ENCODE measurements around the gene CEACAM21. TPM values are rescaled to one million over a fixed set of nuclear protein-coding genes. Genes with fewer than 3 reads are reported as not detected.

CEACAM21 gene
- total RNA-seq, 2 experiments from 2014 or later: 40.8 to 56.0 TPM

DNA sequence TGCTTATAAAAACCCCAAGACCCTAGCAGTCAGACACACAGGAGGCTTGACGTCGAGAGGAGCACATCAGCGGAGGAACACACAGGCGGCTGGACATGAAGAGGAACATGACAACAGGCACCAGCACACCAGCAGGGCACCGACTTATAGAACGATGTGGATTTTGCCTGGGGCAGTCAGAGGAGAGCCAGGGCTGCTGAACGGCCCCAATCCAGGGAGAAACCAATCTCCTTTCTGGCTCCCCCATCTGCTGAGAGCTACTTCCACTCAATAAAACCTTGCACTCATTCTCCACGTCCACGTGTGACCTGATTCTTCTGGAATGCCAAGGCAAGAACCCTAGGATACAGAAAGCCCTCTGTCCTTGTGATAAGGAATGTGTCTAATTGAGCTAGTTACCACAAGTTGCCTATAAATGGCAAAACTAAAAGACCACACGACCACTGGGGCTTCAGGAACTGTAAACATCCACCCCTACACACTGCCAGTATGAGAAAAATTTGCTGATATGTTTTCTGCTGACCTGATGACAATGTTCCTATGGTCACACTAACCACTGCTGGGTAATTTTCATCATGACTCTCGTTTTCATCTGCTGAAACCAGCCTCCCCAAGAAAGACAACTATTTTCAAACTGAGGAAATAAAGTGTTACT is 35.8 kb upstream of the CEACAM21 start:
- H3K27ac ChIP-seq (ENCODE audit: low read depth, low read length, poor library complexity, severe bottlenecking): no peak overlapping the region
- no peak overlapping the region for H3K4me3 ChIP-seq (ENCODE audit: low read depth, low read length, poor library complexity, severe bottlenecking)
- intact Hi-C loops (cut with micrococcal nuclease; ENCODE audit: unreplicated experiment): loop anchor here (10.0 kb wide), 1 partner anchor 405 kb away; no protein-coding TSS in a partner anchor
- H4K20me1 ChIP-seq (ENCODE audit: insufficient read depth, low read length): no peaks in the 10 kb centered on the region
- no peak for DNase-seq (ENCODE audit: low spot score)
- no peak overlapping the region; the same call in 1 of the 2 replicates for H2AFZ ChIP-seq (ENCODE audit: low read length)
- H3K4me1 ChIP-seq (ENCODE audit: insufficient read depth, low read length, poor library complexity, severe bottlenecking): peaks cover 64% of the 10 kb centered on the region
- POLR2A ChIA-PET: interaction anchor here (0.6 to 1.1 kb wide), 2 partner anchors 9 to 101 kb away, joined by 3 to 5 read pairs; no protein-coding TSS in a partner anchor
- CTCF ChIA-PET (ENCODE audit: unreplicated experiment): no interaction called here
- BruUV-seq (replicated peaks): no TSS peak
- H3K4me2 ChIP-seq (ENCODE audit: low read length): no peak overlapping the region
- TF ChIP-seq, protein P1, sequence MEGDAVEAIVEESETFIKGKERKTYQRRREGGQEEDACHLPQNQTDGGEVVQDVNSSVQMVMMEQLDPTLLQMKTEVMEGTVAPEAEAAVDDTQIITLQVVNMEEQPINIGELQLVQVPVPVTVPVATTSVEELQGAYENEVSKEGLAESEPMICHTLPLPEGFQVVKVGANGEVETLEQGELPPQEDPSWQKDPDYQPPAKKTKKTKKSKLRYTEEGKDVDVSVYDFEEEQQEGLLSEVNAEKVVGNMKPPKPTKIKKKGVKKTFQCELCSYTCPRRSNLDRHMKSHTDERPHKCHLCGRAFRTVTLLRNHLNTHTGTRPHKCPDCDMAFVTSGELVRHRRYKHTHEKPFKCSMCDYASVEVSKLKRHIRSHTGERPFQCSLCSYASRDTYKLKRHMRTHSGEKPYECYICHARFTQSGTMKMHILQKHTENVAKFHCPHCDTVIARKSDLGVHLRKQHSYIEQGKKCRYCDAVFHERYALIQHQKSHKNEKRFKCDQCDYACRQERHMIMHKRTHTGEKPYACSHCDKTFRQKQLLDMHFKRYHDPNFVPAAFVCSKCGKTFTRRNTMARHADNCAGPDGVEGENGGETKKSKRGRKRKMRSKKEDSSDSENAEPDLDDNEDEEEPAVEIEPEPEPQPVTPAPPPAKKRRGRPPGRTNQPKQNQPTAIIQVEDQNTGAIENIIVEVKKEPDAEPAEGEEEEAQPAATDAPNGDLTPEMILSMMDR (conservative IDR thresholded peaks at IDR 0.05; ENCODE audit: low read length): no peak
- no peak for TF ChIP-seq EZH2phosphoT487 (IDR thresholded peaks at IDR 0.05; ENCODE audit: borderline replicate concordance, low read depth, low read length)
- H3K9me2 ChIP-seq (ENCODE audit: insufficient read depth, low read length): no peaks in the 10 kb centered on the region
- peaks cover 22% of the 10 kb centered on the region for H3K36me3 ChIP-seq (ENCODE audit: insufficient read depth, low read length)
- H3K79me2 ChIP-seq (ENCODE audit: insufficient read depth, low read depth, low read length): peaks cover 11% of the 10 kb centered on the region; the same call in 1 of the 2 replicates
- peaks cover 9% of the 10 kb centered on the region; the same call in 1 of the 2 replicates for H3K9me3 ChIP-seq (ENCODE audit: low read length)

DNA sequence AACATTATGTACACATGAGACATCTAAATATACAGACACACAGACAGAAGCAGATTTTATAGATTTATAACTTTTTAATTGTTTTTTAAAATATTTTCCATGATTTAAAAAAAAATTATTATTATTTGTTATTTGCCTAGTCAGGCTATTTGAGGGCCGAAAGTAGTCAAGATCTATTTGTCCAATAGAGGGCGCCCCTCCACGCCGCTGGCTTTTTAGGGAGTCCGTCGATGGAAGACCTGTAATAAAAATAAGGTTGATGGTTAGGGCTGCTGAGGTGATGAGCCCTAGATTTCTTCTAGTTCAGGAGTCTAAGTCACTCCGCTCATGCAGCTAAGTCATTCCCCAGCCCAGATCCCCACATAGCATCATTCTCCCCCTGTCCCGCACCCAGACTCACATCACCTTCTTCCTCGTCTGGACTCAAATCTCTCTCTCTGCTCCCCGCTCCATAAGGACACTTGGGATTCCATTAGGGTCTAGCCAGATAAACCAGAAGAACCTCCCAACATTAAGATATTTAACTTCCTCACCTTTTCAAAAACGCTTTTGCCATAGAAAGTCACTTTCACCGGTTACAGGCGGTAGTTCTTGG is 33.9 kb upstream of the CEACAM21 start:
- Histone ChIP-seq H3K27ac (ENCODE audit: low read depth, low read length, poor library complexity, severe bottlenecking) (no peak overlapping the region), H4K20me1 (ENCODE audit: insufficient read depth, low read length) (no peaks in the 10 kb centered on the region), H3K4me2 (ENCODE audit: low read length) (peak overlapping the region; percentile 18; the same call in 1 of the 2 replicates), H3K4me1 (ENCODE audit: insufficient read depth, low read length, poor library complexity, severe bottlenecking) (peaks cover 64% of the 10 kb centered on the region), H3K4me3 (ENCODE audit: low read depth, low read length, poor library complexity, severe bottlenecking) (no peak overlapping the region), H3K9me2 (ENCODE audit: insufficient read depth, low read length) (no peaks in the 10 kb centered on the region), H3K79me2 (ENCODE audit: insufficient read depth, low read depth, low read length) (no peaks in the 10 kb centered on the region), H2AFZ (ENCODE audit: low read length) (peak overlapping the region; percentile 35; the same call in 1 of the 2 replicates), H3K9me3 (ENCODE audit: low read length) (peaks cover 9% of the 10 kb centered on the region; the same call in 1 of the 2 replicates), H3K36me3 (ENCODE audit: insufficient read depth, low read length) (peaks cover 14% of the 10 kb centered on the region)
- CTCF ChIA-PET (ENCODE audit: unreplicated experiment): no interaction called here
- intact Hi-C loops (cut with micrococcal nuclease; ENCODE audit: unreplicated experiment): loop anchor here (1.0 to 10.0 kb wide), 3 partner anchors 21 to 403 kb away; no protein-coding TSS in a partner anchor
- TF ChIP-seq, protein P1 (conservative IDR thresholded peaks at IDR 0.05; ENCODE audit: low read length): peak; percentile 90
- no peak for TF ChIP-seq EZH2phosphoT487 (IDR thresholded peaks at IDR 0.05; ENCODE audit: borderline replicate concordance, low read depth, low read length)
- DNase-seq (ENCODE audit: low spot score): peak; percentile 81
- POLR2A ChIA-PET: no interaction called here
- no TSS peak for BruUV-seq (replicated peaks)

All from OCI-LY7 (cell line).